Kidney (tissue), 14 donors: ENCODE measurements around the gene CERK. TPM values are rescaled to one million over a fixed set of nuclear protein-coding genes. Genes with fewer than 3 reads are reported as not detected.

ENCODE experiments used
- DNase-seq, 5 donors: peaks; one replicate each; pipeline ENCODE4 v3.0.0-alpha.2; 2013 to 2020
- FAIRE-seq: peaks from 2 replicates; lab custom pipeline; 2012; peaks lifted over from hg19 to GRCh38; lab: Jason Lieb, UNC
- H3K27ac ChIP-seq, 2 donors: one replicate each; pipeline ENCODE4 v1.7.0; 2013; ENCODE audit warnings: low read depth in 2 of 2, low read length in 2 of 2, inconsistent platforms in 1 of 2
- H3K27me3 ChIP-seq: one replicate; pipeline ENCODE4 v1.7.1; 2013; ENCODE audit warnings: low read length, inconsistent platforms; ENCODE audit not compliant: control insufficient read depth, insufficient read depth
- H3K36me3 ChIP-seq, 3 donors: one replicate each; pipeline versions ENCODE4 v1.7.0 to v1.7.1; 2013; ENCODE audit warnings: low read length in 3 of 3, control low read depth in 1 of 3, inconsistent platforms in 1 of 3; ENCODE audit not compliant: insufficient read depth in 3 of 3, control insufficient read depth in 2 of 3
- H3K4me1 ChIP-seq, 3 donors: one replicate each; pipeline versions ENCODE4 v1.7.0 to v1.7.1; 2013; ENCODE audit warnings: low read length in 3 of 3, inconsistent platforms in 1 of 3, low read depth in 1 of 3; ENCODE audit not compliant: control insufficient read depth in 2 of 3, insufficient read depth in 2 of 3
- H3K4me3 ChIP-seq, 3 donors: one replicate each; pipeline versions ENCODE4 v1.7.0 to v1.8.1; 2013; ENCODE audit warnings: low read length in 3 of 3, control low read depth in 1 of 3, inconsistent platforms in 1 of 3
- H3K9ac ChIP-seq, 3 donors: one replicate each; pipeline versions ENCODE4 v1.7.0 to v1.7.1; 2013; ENCODE audit warnings: low read length in 3 of 3, control low read depth in 1 of 3, inconsistent platforms in 1 of 3
- H3K9me3 ChIP-seq, 3 donors: one replicate each; pipeline versions ENCODE4 v1.7.0 to v1.7.1; 2013; ENCODE audit warnings: low read length in 3 of 3, control low read depth in 1 of 3, inconsistent platforms in 1 of 3; ENCODE audit not compliant: control insufficient read depth in 2 of 3, insufficient read depth in 1 of 3
- CTCF ChIP-seq: IDR thresholded peaks from 3 replicates; pipeline ENCODE4 v1.5.1; 2012; ENCODE audit warnings: mild to moderate bottlenecking, moderate library complexity, borderline replicate concordance; ENCODE audit not compliant: insufficient read depth; ENCODE audit errors: extremely low read depth
- intact Hi-C: fragments of 100-400 bp; cut with DNase I; formaldehyde crosslinking; loops from one replicate; pipeline ENCODE4 v1.11.1; 2022
- polyA plus RNA-seq: library from polyadenylated mRNA; stranded (reverse); fragments of 350-450 nt; fragmentation: Illumina TruSeq; extraction: RNeasy Lipid Tissue Mini Kit (QIAGEN cat#74804); gene quantifications from one replicate; pipeline ENCODE4 v1.2.3, GENCODE V29; 2014; ENCODE audit warnings: low read depth, low replicate concordance; ENCODE audit not compliant: insufficient read depth
- total RNA-seq: library from RNA; stranded (reverse); fragmentation: NEBNext Ultra II Directional; extraction: Animal tissue kit (Norgen Biotek cat#: 25700); gene quantifications from one replicate; pipeline ENCODE4 v1.2.1, GENCODE V29; 2021
- donor health status: control.
- donor health status: control.
- donor health status: control.
- donor health status: control.
- donor health status: control.
- donor health status: DM: yes; HTN: yes; CAD: no.
- donor health status: Normal renal cell carcinoma (clear cell type).

Gene CERK
- total and polyA plus RNA-seq, 2 donors from 2014 or later: 21.6 to 28.2 TPM

- H3K4me1 ChIP-seq: peaks cover 0 to 10% (median 9%) of the 10 kb centered on the region in 3 donors
- no peak for DNase-seq
- no peak overlapping the region for H3K4me3 ChIP-seq
- FAIRE-seq: no peak
- H3K9ac ChIP-seq: no peak overlapping the region
- H3K27ac ChIP-seq: no peak overlapping the region
- intact Hi-C loops: no loop called here
- TF ChIP-seq CTCF: no peak
- no peaks in the 10 kb centered on the region for H3K9me3 ChIP-seq
- no peaks in the 10 kb centered on the region for H3K27me3 ChIP-seq
- H3K36me3 ChIP-seq: no peaks in the 10 kb centered on the region
Measured at GRCh38 chr22:46781291-46781690, 43.2 kb upstream of the CERK start.

GRCh38 chr22:46780453-46780852 lies 42.4 kb upstream of the CERK start:
- H3K27ac ChIP-seq: no peak overlapping the region
- FAIRE-seq: no peak
- no peak overlapping the region for H3K9ac ChIP-seq
- DNase-seq: no peak
- H3K27me3 ChIP-seq: no peaks in the 10 kb centered on the region
- H3K4me1 ChIP-seq: peaks cover 0 to 12% (median 9%) of the 10 kb centered on the region in 3 donors
- no peaks in the 10 kb centered on the region for H3K36me3 ChIP-seq
- no peak for TF ChIP-seq CTCF
- no peaks in the 10 kb centered on the region for H3K9me3 ChIP-seq
- intact Hi-C loops: no loop called here
- H3K4me3 ChIP-seq: no peak overlapping the region

- no peak for DNase-seq
- no peak for TF ChIP-seq CTCF
- no peak overlapping the region for H3K27ac ChIP-seq
- H3K36me3 ChIP-seq: no peaks in the 10 kb centered on the region
- H3K9ac ChIP-seq: no peak overlapping the region
- H3K27me3 ChIP-seq: no peaks in the 10 kb centered on the region
- intact Hi-C loops: no loop called here
- no peak overlapping the region for H3K4me3 ChIP-seq
- H3K9me3 ChIP-seq: no peaks in the 10 kb centered on the region
- no peak for FAIRE-seq
- H3K4me1 ChIP-seq: peaks cover 0 to 15% (median 5%) of the 10 kb centered on the region in 3 donors
Measured at GRCh38 chr22:46779651-46780050, 41.6 kb upstream of the CERK start.

GRCh38 chr22:46779023-46779422 lies 41.0 kb upstream of the CERK start:
- no peak for FAIRE-seq
- TF ChIP-seq CTCF: no peak
- H3K4me1 ChIP-seq: peaks cover 0 to 16% (median 3%) of the 10 kb centered on the region in 3 donors
- intact Hi-C loops: no loop called here
- H3K9me3 ChIP-seq: no peaks in the 10 kb centered on the region
- no peak for DNase-seq
- H3K4me3 ChIP-seq: no peak overlapping the region
- H3K36me3 ChIP-seq: no peaks in the 10 kb centered on the region
- H3K27me3 ChIP-seq: no peaks in the 10 kb centered on the region
- no peak overlapping the region for H3K9ac ChIP-seq
- no peak overlapping the region for H3K27ac ChIP-seq
